ENCODE measurements around the gene C19orf25. TPM values are rescaled to one million over a fixed set of nuclear protein-coding genes. Genes with fewer than 3 reads are reported as not detected.

C19orf25 gene
- polyA plus RNA-seq, 1 donor from 2014 or later, result 80.2 TPM

GRCh38 chr19:1447504-1447903, 31.5 kb downstream of the C19orf25 start:
- Histone ChIP-seq H3K36me3 (ENCODE audit: insufficient read depth, low read length) (no peaks in the 10 kb centered on the region), H3K27ac (ENCODE audit: low read length) (peak overlapping the region; percentile 86), H3K79me2 (replicated peaks; ENCODE audit: insufficient read depth, low read length) (peaks cover 53% of the 10 kb centered on the region), H4K20me1 (ENCODE audit: insufficient read depth) (no peaks in the 10 kb centered on the region), H3K9me2 (ENCODE audit: insufficient read depth, low read length) (no peaks in the 10 kb centered on the region), H3K4me3 (ENCODE audit: low read length) (peak overlapping the region; percentile 77), H3K9ac (ENCODE audit: low read length) (peak overlapping the region; percentile 80), H3K27me3 (ENCODE audit: insufficient read depth, low read depth, low read length) (no peaks in the 10 kb centered on the region), H2AFZ (ENCODE audit: low read depth, low read length) (no peak overlapping the region), H3K9me3 (ENCODE audit: low read length) (no peaks in the 10 kb centered on the region), H3K4me2 (ENCODE audit: low read length) (peak overlapping the region; percentile 78), H3F3A (ENCODE audit: insufficient read depth, low read length, poor library complexity, severe bottlenecking) (peaks cover 4% of the 10 kb centered on the region)
- TF ChIP-seq TAF1 (IDR thresholded peaks at IDR 0.05; ENCODE audit: low read depth) (no peak), RAD21 (conservative IDR thresholded peaks at IDR 0.05) (no peak), EZH2 (IDR thresholded peaks at IDR 0.05; ENCODE audit: borderline replicate concordance, insufficient read depth, low read length, poor library complexity, severe bottlenecking) (no peak), POLR2AphosphoS5 (IDR thresholded peaks at IDR 0.05) (no peak), EP300 (conservative IDR thresholded peaks at IDR 0.05; ENCODE audit: poor library complexity, severe bottlenecking) (no peak), MXI1 (conservative IDR thresholded peaks at IDR 0.05; ENCODE audit: poor library complexity, severe bottlenecking) (no peak), SMC3 (conservative IDR thresholded peaks at IDR 0.05; ENCODE audit: poor library complexity) (no peak)
- TF ChIP-seq, protein P1, sequence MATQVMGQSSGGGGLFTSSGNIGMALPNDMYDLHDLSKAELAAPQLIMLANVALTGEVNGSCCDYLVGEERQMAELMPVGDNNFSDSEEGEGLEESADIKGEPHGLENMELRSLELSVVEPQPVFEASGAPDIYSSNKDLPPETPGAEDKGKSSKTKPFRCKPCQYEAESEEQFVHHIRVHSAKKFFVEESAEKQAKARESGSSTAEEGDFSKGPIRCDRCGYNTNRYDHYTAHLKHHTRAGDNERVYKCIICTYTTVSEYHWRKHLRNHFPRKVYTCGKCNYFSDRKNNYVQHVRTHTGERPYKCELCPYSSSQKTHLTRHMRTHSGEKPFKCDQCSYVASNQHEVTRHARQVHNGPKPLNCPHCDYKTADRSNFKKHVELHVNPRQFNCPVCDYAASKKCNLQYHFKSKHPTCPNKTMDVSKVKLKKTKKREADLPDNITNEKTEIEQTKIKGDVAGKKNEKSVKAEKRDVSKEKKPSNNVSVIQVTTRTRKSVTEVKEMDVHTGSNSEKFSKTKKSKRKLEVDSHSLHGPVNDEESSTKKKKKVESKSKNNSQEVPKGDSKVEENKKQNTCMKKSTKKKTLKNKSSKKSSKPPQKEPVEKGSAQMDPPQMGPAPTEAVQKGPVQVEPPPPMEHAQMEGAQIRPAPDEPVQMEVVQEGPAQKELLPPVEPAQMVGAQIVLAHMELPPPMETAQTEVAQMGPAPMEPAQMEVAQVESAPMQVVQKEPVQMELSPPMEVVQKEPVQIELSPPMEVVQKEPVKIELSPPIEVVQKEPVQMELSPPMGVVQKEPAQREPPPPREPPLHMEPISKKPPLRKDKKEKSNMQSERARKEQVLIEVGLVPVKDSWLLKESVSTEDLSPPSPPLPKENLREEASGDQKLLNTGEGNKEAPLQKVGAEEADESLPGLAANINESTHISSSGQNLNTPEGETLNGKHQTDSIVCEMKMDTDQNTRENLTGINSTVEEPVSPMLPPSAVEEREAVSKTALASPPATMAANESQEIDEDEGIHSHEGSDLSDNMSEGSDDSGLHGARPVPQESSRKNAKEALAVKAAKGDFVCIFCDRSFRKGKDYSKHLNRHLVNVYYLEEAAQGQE (IDR thresholded peaks at IDR 0.05; ENCODE audit: borderline replicate concordance), result no peak
- TF ChIP-seq, protein P2, sequence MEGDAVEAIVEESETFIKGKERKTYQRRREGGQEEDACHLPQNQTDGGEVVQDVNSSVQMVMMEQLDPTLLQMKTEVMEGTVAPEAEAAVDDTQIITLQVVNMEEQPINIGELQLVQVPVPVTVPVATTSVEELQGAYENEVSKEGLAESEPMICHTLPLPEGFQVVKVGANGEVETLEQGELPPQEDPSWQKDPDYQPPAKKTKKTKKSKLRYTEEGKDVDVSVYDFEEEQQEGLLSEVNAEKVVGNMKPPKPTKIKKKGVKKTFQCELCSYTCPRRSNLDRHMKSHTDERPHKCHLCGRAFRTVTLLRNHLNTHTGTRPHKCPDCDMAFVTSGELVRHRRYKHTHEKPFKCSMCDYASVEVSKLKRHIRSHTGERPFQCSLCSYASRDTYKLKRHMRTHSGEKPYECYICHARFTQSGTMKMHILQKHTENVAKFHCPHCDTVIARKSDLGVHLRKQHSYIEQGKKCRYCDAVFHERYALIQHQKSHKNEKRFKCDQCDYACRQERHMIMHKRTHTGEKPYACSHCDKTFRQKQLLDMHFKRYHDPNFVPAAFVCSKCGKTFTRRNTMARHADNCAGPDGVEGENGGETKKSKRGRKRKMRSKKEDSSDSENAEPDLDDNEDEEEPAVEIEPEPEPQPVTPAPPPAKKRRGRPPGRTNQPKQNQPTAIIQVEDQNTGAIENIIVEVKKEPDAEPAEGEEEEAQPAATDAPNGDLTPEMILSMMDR (IDR thresholded peaks at IDR 0.05; ENCODE audit: poor library complexity, severe bottlenecking), result no peak

GRCh38 chr19:1446713-1447481, 32.1 kb downstream of the C19orf25 start:
- Histone ChIP-seq H3K9ac (ENCODE audit: low read length) (peak overlapping the region; percentile 80), H3F3A (ENCODE audit: insufficient read depth, low read length, poor library complexity, severe bottlenecking) (peaks cover 4% of the 10 kb centered on the region)

More at GRCh38 chr19:1446713-1447481, 32.1 kb downstream of the C19orf25 start:
- Histone ChIP-seq H3K36me3 (ENCODE audit: insufficient read depth, low read length) (no peaks in the 10 kb centered on the region), H4K20me1 (ENCODE audit: insufficient read depth) (no peaks in the 10 kb centered on the region), H3K4me2 (ENCODE audit: low read length) (peak overlapping the region; percentile 78), H3K9me3 (ENCODE audit: low read length) (no peaks in the 10 kb centered on the region), H3K79me2 (replicated peaks; ENCODE audit: insufficient read depth, low read length) (peaks cover 47% of the 10 kb centered on the region), H3K9me2 (ENCODE audit: insufficient read depth, low read length) (no peaks in the 10 kb centered on the region), H3K27me3 (ENCODE audit: insufficient read depth, low read depth, low read length) (no peaks in the 10 kb centered on the region), H3K27ac (ENCODE audit: low read length) (peak overlapping the region; percentile 86), H2AFZ (ENCODE audit: low read depth, low read length) (peak overlapping the region; percentile 8), H3K4me3 (ENCODE audit: low read length) (peak overlapping the region; percentile 77)
- TF ChIP-seq, protein P1 (IDR thresholded peaks at IDR 0.05; ENCODE audit: borderline replicate concordance), result peak; percentile 70
- TF ChIP-seq EP300 (conservative IDR thresholded peaks at IDR 0.05; ENCODE audit: poor library complexity, severe bottlenecking), result no peak
- no peak for TF ChIP-seq POLR2AphosphoS5 (IDR thresholded peaks at IDR 0.05)
